ENCODE results near the gene CYTH4. TPM values are rescaled to one million over a fixed set of nuclear protein-coding genes. Genes with fewer than 3 reads are reported as not detected.

Gene CYTH4
- total and polyA plus RNA-seq, 9 donors = 2.4 to 14.5 (median 6.2) TPM

- H3K27me3 ChIP-seq = no peaks in the 10 kb centered on the region
- TF ChIP-seq CTCF (IDR thresholded peaks at IDR 0.05) (no peak), POLR2A (IDR thresholded peaks at IDR 0.05) (no peak), EP300 (IDR thresholded peaks at IDR 0.05) (no peak)
- peak in 1 of 5 donors; percentile 0 for DNase-seq
- H3K4me3 ChIP-seq = no peak overlapping the region
- no peak overlapping the region for H3K27ac ChIP-seq
- intact Hi-C loops (cut with DNase I) = no loop called here
- H3K36me3 ChIP-seq = no peaks in the 10 kb centered on the region
- WGBS, 3 donors = 79 to 83% (median 82%) methylated on average over 11 of the region's 11 CpGs
- no peaks in the 10 kb centered on the region for H3K4me1 ChIP-seq (ENCODE audit: insufficient read depth)
- H3K9me3 ChIP-seq = no peaks in the 10 kb centered on the region
Observed at GRCh38 chr22:37240240-37240940, 41.9 kb upstream of the CYTH4 start.

- no peak overlapping the region for H3K4me3 ChIP-seq
- no peaks in the 10 kb centered on the region for H3K9me3 ChIP-seq
- DNase-seq = peak in 1 of 5 donors; percentile 2
- H3K4me1 ChIP-seq (ENCODE audit: insufficient read depth) = no peaks in the 10 kb centered on the region
- H3K36me3 ChIP-seq = no peaks in the 10 kb centered on the region
- H3K27ac ChIP-seq = no peak overlapping the region
- TF ChIP-seq CTCF (IDR thresholded peaks at IDR 0.05) = no peak
- TF ChIP-seq POLR2A (IDR thresholded peaks at IDR 0.05) = no peak
- TF ChIP-seq EP300 (IDR thresholded peaks at IDR 0.05) = no peak
- intact Hi-C loops (cut with DNase I) = no loop called here
- 79 to 86% (median 81%) methylated on average over 7 of the region's 7 CpGs for WGBS, 3 donors
- H3K27me3 ChIP-seq = no peaks in the 10 kb centered on the region
Observed at GRCh38 chr22:37240941-37241320, 41.4 kb upstream of the CYTH4 start.

- Histone ChIP-seq H3K4me1 (ENCODE audit: insufficient read depth) (no peaks in the 10 kb centered on the region), H3K4me3 (no peak overlapping the region), H3K27ac (no peak overlapping the region), H3K9me3 (no peaks in the 10 kb centered on the region), H3K27me3 (no peaks in the 10 kb centered on the region), H3K36me3 (no peaks in the 10 kb centered on the region)
- TF ChIP-seq EP300 (IDR thresholded peaks at IDR 0.05) (no peak), CTCF (IDR thresholded peaks at IDR 0.05) (no peak), POLR2A (IDR thresholded peaks at IDR 0.05) (no peak)
- intact Hi-C loops (cut with DNase I) = no loop called here
- 63 to 70% (median 67%) methylated on average over 19 of the region's 19 CpGs for WGBS, 3 donors
- DNase-seq = peak in 1 of 5 donors; percentile 11
Observed at GRCh38 chr22:37241351-37242142, 40.8 kb upstream of the CYTH4 start.

- TF ChIP-seq CTCF (IDR thresholded peaks at IDR 0.05) = no peak
- no peak for TF ChIP-seq POLR2A (IDR thresholded peaks at IDR 0.05)
- no peak for TF ChIP-seq EP300 (IDR thresholded peaks at IDR 0.05)
- DNase-seq = peak in 1 of 5 donors; percentile 14
- H3K9me3 ChIP-seq = no peaks in the 10 kb centered on the region
- no peak overlapping the region for H3K4me3 ChIP-seq
- H3K36me3 ChIP-seq = no peaks in the 10 kb centered on the region
- no peaks in the 10 kb centered on the region for H3K4me1 ChIP-seq (ENCODE audit: insufficient read depth)
- 63 to 71% (median 68%) methylated on average over 16 of the region's 16 CpGs for WGBS, 3 donors
- intact Hi-C loops (cut with DNase I) = no loop called here
- no peak overlapping the region for H3K27ac ChIP-seq
- no peaks in the 10 kb centered on the region for H3K27me3 ChIP-seq
Observed at GRCh38 chr22:37242395-37242918, 39.9 kb upstream of the CYTH4 start.

Data from ovary (tissue), 9 donors.